Breast epithelium (tissue), 3 donors: ENCODE measurements around the gene RAD9B.

Experiments
- CTCF ChIP-seq, 3 donors: fragments of 450-650 bp; IDR thresholded peaks; one replicate each; pipeline ENCODE4 v1.5.1; 2016 to 2017; ENCODE audit warnings: antibody characterized with exemption in 3 of 3, mild to moderate bottlenecking in 3 of 3, moderate library complexity in 3 of 3
- POLR2A ChIP-seq: fragments of 450-650 bp; IDR thresholded peaks from one replicate; pipeline ENCODE4 v1.6.1; 2016; ENCODE audit warnings: antibody characterized with exemption, mild to moderate bottlenecking, moderate library complexity
- POLR2AphosphoS5 ChIP-seq, 3 donors: sonication (generic); formaldehyde crosslinking; IDR thresholded peaks; one replicate each; pipeline ENCODE4 v1.6.1; 2017; ENCODE audit warnings: antibody characterized with exemption in 3 of 3

GRCh38 chr12:110528277-110528839 lies 26.2 kb downstream of the RAD9B start:
- TF ChIP-seq CTCF (IDR thresholded peaks at IDR 0.05) (no peak), POLR2AphosphoS5 (IDR thresholded peaks at IDR 0.05) (no peak), POLR2A (no peak)
